Endothelial cell of umbilical vein (primary cell): ENCODE measurements around the gene NR3C1.

Experiments
- POLR2A ChIP-seq: IDR thresholded peaks from 2 replicates; pipeline ENCODE4 v1.6.1; 2012; ENCODE audit warnings: low read depth, mild to moderate bottlenecking, control low read depth, low read length
- TF ChIP-seq, protein P1 (sequence below), 2 donors: IDR thresholded peaks; 1 replicate in 1 of 2; 2 replicates in 1 of 2; pipeline ENCODE4 v1.5.1; 2011; ENCODE audit warnings: low read length in 2 of 2, mild to moderate bottlenecking in 2 of 2, moderate library complexity in 2 of 2, control low read depth in 1 of 2, inconsistent platforms in 1 of 2, low read depth in 1 of 2; ENCODE audit not compliant: insufficient read depth in 1 of 2; ENCODE audit errors: extremely low read depth in 1 of 2

- TF ChIP-seq, protein P1, sequence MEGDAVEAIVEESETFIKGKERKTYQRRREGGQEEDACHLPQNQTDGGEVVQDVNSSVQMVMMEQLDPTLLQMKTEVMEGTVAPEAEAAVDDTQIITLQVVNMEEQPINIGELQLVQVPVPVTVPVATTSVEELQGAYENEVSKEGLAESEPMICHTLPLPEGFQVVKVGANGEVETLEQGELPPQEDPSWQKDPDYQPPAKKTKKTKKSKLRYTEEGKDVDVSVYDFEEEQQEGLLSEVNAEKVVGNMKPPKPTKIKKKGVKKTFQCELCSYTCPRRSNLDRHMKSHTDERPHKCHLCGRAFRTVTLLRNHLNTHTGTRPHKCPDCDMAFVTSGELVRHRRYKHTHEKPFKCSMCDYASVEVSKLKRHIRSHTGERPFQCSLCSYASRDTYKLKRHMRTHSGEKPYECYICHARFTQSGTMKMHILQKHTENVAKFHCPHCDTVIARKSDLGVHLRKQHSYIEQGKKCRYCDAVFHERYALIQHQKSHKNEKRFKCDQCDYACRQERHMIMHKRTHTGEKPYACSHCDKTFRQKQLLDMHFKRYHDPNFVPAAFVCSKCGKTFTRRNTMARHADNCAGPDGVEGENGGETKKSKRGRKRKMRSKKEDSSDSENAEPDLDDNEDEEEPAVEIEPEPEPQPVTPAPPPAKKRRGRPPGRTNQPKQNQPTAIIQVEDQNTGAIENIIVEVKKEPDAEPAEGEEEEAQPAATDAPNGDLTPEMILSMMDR (IDR thresholded peaks at IDR 0.05; ENCODE audit: extremely low read depth in 1 of 2, insufficient read depth in 1 of 2, low read depth in 1 of 2, low read length in 2 of 2) = no peak
- TF ChIP-seq POLR2A = no peak
Observed at GRCh38 chr5:143311428-143311827, 92.1 kb downstream of the NR3C1 start.
